Measurements from ENCODE around the gene PTPRN2. TPM values are rescaled to one million over a fixed set of nuclear protein-coding genes. Genes with fewer than 3 reads are reported as not detected.

Gene PTPRN2
- total RNA-seq, 1 experiment from 2014 or later, result 1.1 TPM

GRCh38 chr7:158502068-158502750 lies 85.4 kb downstream of the PTPRN2 start:
- peaks cover 18% of the 10 kb centered on the region for H3K9me3 ChIP-seq (ENCODE audit: control insufficient read depth, insufficient read depth, low read depth, low read length)
- H3K4me1 ChIP-seq (ENCODE audit: control insufficient read depth, insufficient read depth, low read length), result no peaks in the 10 kb centered on the region
- H3K36me3 ChIP-seq (ENCODE audit: control insufficient read depth, insufficient read depth, low read length), result no peaks in the 10 kb centered on the region
- CTCF ChIA-PET, result no interaction called here
- H3K27me3 ChIP-seq (ENCODE audit: control insufficient read depth, insufficient read depth, low read length), result no peaks in the 10 kb centered on the region
- in situ Hi-C loops (cut with HindIII; ENCODE audit: low pct_unique_long_range_greater_than_20kb, low sequenced_read_pairs) (no loop called here), intact Hi-C loops (cut with micrococcal nuclease; ENCODE audit: unreplicated experiment) (no loop called here)
- H3K27ac ChIP-seq (ENCODE audit: low read length), result no peak overlapping the region
- POLR2A ChIA-PET, result no interaction called here
- ATAC-seq, result no peak
- H3K4me3 ChIP-seq (ENCODE audit: low read depth in 2 of 2, low read length in 2 of 2), result no peak overlapping the region
- no TSS peak for BruUV-seq (replicated peaks)
- TF ChIP-seq TCF7L2 (IDR thresholded peaks at IDR 0.05; ENCODE audit: low read depth, low read length) (no peak), CTCF (IDR thresholded peaks at IDR 0.05) (no peak), POLR2AphosphoS5 (IDR thresholded peaks at IDR 0.05; ENCODE audit: low read depth, low read length) (no peak), REST (IDR thresholded peaks at IDR 0.05; ENCODE audit: insufficient read depth in 1 of 2, low read depth in 2 of 2, low read length in 1 of 2) (no peak), SIN3A (IDR thresholded peaks at IDR 0.05; ENCODE audit: borderline replicate concordance, insufficient read depth, low read depth, low read length) (no peak)
- no peak for DNase-seq (ENCODE audit: low read depth, low spot score)

DNA sequence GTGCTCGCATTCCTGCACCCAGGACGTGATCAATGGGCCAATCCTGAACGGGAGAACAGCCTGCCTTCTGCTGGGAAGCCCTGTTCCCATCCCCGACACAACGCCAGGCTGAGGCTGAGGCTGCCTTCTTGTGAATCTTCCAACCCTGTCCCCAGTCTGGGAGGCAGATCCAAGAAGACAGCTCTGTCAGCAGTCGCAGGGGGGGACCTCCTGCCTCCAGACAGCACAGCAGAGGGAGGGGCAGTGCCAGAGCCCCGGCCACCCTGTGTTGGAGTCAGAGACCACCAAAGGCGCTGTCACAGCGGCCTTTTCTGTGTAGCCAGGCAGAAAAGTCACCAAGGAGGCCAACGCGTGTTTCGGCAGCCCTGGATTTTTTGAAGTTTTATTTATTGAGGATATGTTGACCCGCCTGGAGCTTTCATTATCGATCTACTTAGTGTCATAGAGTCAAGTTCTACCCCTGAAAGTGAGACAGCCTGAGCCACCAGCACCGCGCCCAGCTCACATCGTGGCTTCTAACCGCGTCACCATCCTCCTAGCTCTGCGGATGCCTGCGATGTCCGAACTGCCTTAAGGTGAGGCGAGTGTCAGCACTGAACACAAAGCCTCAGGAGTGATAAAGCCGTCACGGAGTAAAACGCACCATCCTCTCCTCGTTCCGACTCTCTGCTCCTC lies 86.1 kb downstream of the PTPRN2 start:
- Histone ChIP-seq H3K27me3 (ENCODE audit: control insufficient read depth, insufficient read depth, low read length) (no peaks in the 10 kb centered on the region), H3K9me3 (ENCODE audit: control insufficient read depth, insufficient read depth, low read depth, low read length) (peaks cover 15% of the 10 kb centered on the region), H3K36me3 (ENCODE audit: control insufficient read depth, insufficient read depth, low read length) (no peaks in the 10 kb centered on the region), H3K4me1 (ENCODE audit: control insufficient read depth, insufficient read depth, low read length) (no peaks in the 10 kb centered on the region), H3K4me3 (ENCODE audit: low read depth in 2 of 2, low read length in 2 of 2) (no peak overlapping the region), H3K27ac (ENCODE audit: low read length) (no peak overlapping the region)
- ATAC-seq (peak; percentile 38; the same call in 1 of the 2 replicates), DNase-seq (ENCODE audit: low read depth, low spot score) (no peak)
- BruUV-seq (replicated peaks), result no TSS peak
- TF ChIP-seq CTCF (IDR thresholded peaks at IDR 0.05) (no peak), POLR2AphosphoS5 (IDR thresholded peaks at IDR 0.05; ENCODE audit: low read depth, low read length) (no peak), TCF7L2 (IDR thresholded peaks at IDR 0.05; ENCODE audit: low read depth, low read length) (no peak), SIN3A (IDR thresholded peaks at IDR 0.05; ENCODE audit: borderline replicate concordance, insufficient read depth, low read depth, low read length) (no peak), REST (IDR thresholded peaks at IDR 0.05; ENCODE audit: insufficient read depth in 1 of 2, low read depth in 2 of 2, low read length in 1 of 2) (no peak)
- in situ Hi-C loops (cut with HindIII; ENCODE audit: low pct_unique_long_range_greater_than_20kb, low sequenced_read_pairs) (no loop called here), intact Hi-C loops (cut with micrococcal nuclease; ENCODE audit: unreplicated experiment) (no loop called here)
- ChIA-PET CTCF (no interaction called here), POLR2A (no interaction called here)
